HEK293 (cell line): ENCODE data around the gene GSG1L2.

Source experiments
- CTCF ChIA-PET: fragments of 350-600 bp; formaldehyde crosslinking; extraction: SDS; loops from one replicate; lab custom pipeline; 2021; ENCODE audit warnings: antibody characterized with exemption; lab: Yijun Ruan, JAX
- POLR2A ChIA-PET: fragments of 300-600 bp; formaldehyde crosslinking; extraction: SDS; loops from one replicate; lab custom pipeline; 2020; ENCODE audit warnings: antibody characterized with exemption, inconsistent platforms; lab: Yijun Ruan, JAX
- H3K27ac ChIP-seq: fragments of 200-500 bp; sonication (Bioruptor generic); 2 replicates; pipeline ENCODE4 v1.5.1; 2014; ENCODE audit warnings: low read depth, low read length, control low read depth, inconsistent platforms; ENCODE audit errors: extremely low read depth
- H3K36me3 ChIP-seq, 2 experiments: fragments of 200-500 bp in 1 of 2; sonication (Bioruptor generic) in 1 of 2; 1 replicate in 1 of 2; 2 replicates in 1 of 2; pipeline ENCODE4 v1.5.1; 2014 to 2017; ENCODE audit warnings: inconsistent platforms in 2 of 2, low read length in 2 of 2; ENCODE audit not compliant: control insufficient read depth in 2 of 2, insufficient read depth in 1 of 2
- H3K4me1 ChIP-seq: fragments of 200-500 bp; sonication (Bioruptor generic); 2 replicates; pipeline ENCODE4 v1.5.1; 2014; ENCODE audit warnings: mild to moderate bottlenecking, low read length, inconsistent platforms; ENCODE audit not compliant: control insufficient read depth, insufficient read depth
- H3K4me3 ChIP-seq: 2 replicates; pipeline ENCODE4 v1.5.1; 2011; ENCODE audit warnings: low read depth, mild to moderate bottlenecking, control low read depth, low read length, moderate library complexity
- H3K9me3 ChIP-seq: fragments of 200-500 bp; sonication (Bioruptor generic); 2 replicates; pipeline ENCODE4 v1.5.1; 2014; ENCODE audit warnings: low read depth, low read length, inconsistent platforms; ENCODE audit not compliant: control insufficient read depth, insufficient read depth
- EGR2 ChIP-seq: fragments of 450-650 bp; formaldehyde crosslinking; IDR thresholded peaks from 2 replicates; pipeline ENCODE4 v1.5.1; 2016; ENCODE audit warnings: low read depth, missing biosample characterization, missing genetic modification characterization
- KLF1 ChIP-seq: fragments of 450-650 bp; formaldehyde crosslinking; IDR thresholded peaks from 2 replicates; pipeline ENCODE4 v1.5.1; 2016; ENCODE audit warnings: missing biosample characterization, missing genetic modification characterization
- PATZ1 ChIP-seq: fragments of 450-650 bp; formaldehyde crosslinking; IDR thresholded peaks from 2 replicates; pipeline ENCODE4 v1.5.1; 2016; ENCODE audit warnings: missing biosample characterization, missing genetic modification characterization
- SCRT2 ChIP-seq: fragments of 450-650 bp; formaldehyde crosslinking; IDR thresholded peaks from 2 replicates; pipeline ENCODE4 v1.5.1; 2016; ENCODE audit warnings: missing biosample characterization, missing genetic modification characterization
- YY2 ChIP-seq: fragments of 450-650 bp; formaldehyde crosslinking; IDR thresholded peaks from 2 replicates; pipeline ENCODE4 v1.5.1; 2016; ENCODE audit warnings: missing biosample characterization, missing genetic modification characterization
- ZBTB44 ChIP-seq: fragments of 450-650 bp; IDR thresholded peaks from 2 replicates; pipeline ENCODE4 v1.5.1; 2018; ENCODE audit warnings: missing biosample characterization, mild to moderate bottlenecking, missing genetic modification characterization
- ZIC2 ChIP-seq: fragments of 450-650 bp; formaldehyde crosslinking; IDR thresholded peaks from 2 replicates; pipeline ENCODE4 v1.5.1; 2016; ENCODE audit warnings: missing biosample characterization, missing genetic modification characterization
- ZNF132 ChIP-seq: fragments of 450-650 bp; formaldehyde crosslinking; IDR thresholded peaks from 2 replicates; pipeline ENCODE4 v1.5.1; 2017; ENCODE audit warnings: missing biosample characterization, missing genetic modification characterization, borderline replicate concordance
- ZNF202 ChIP-seq: fragments of 450-650 bp; formaldehyde crosslinking; IDR thresholded peaks from 2 replicates; pipeline ENCODE4 v1.5.1; 2016; ENCODE audit warnings: missing biosample characterization, missing genetic modification characterization, borderline replicate concordance
- ZNF394 ChIP-seq: fragments of 450-650 bp; formaldehyde crosslinking; IDR thresholded peaks from 2 replicates; pipeline ENCODE4 v1.5.1; 2016; ENCODE audit warnings: missing biosample characterization, missing genetic modification characterization, mild to moderate bottlenecking, moderate library complexity, borderline replicate concordance
- ZNF544 ChIP-seq: fragments of 450-650 bp; formaldehyde crosslinking; IDR thresholded peaks from 2 replicates; pipeline ENCODE4 v1.5.0; 2017; ENCODE audit warnings: missing biosample characterization, missing genetic modification characterization
- ZNF585B ChIP-seq: fragments of 450-650 bp; formaldehyde crosslinking; IDR thresholded peaks from 2 replicates; pipeline ENCODE4 v1.5.1; 2016; ENCODE audit warnings: missing biosample characterization, missing genetic modification characterization
- ZNF692 ChIP-seq: fragments of 450-650 bp; formaldehyde crosslinking; IDR thresholded peaks from 2 replicates; pipeline ENCODE4 v1.5.1; 2016; ENCODE audit warnings: missing biosample characterization, missing genetic modification characterization
- ZNF76 ChIP-seq: fragments of 450-650 bp; formaldehyde crosslinking; IDR thresholded peaks from 2 replicates; pipeline ENCODE4; 2016; ENCODE audit warnings: low read depth, missing biosample characterization, missing genetic modification characterization, borderline replicate concordance
- TF ChIP-seq, protein P1 (sequence below): fragments of 450-650 bp; formaldehyde crosslinking; IDR thresholded peaks from 2 replicates; pipeline ENCODE4 v1.5.1; 2016; ENCODE audit warnings: missing biosample characterization, missing genetic modification characterization

GSG1L2 gene

GRCh38 chr17:9843152-9844010, 21.5 kb upstream of the GSG1L2 start (continued):
- TF ChIP-seq ZNF544 (tag by site-specific recombination) (no peak), ZNF394 (tag by site-specific recombination) (no peak), ZBTB44 (tag by site-specific recombination) (no peak), ZIC2 (tag by site-specific recombination) (no peak), SCRT2 (tag by site-specific recombination) (no peak), KLF1 (no peak)
- TF ChIP-seq, protein P1, sequence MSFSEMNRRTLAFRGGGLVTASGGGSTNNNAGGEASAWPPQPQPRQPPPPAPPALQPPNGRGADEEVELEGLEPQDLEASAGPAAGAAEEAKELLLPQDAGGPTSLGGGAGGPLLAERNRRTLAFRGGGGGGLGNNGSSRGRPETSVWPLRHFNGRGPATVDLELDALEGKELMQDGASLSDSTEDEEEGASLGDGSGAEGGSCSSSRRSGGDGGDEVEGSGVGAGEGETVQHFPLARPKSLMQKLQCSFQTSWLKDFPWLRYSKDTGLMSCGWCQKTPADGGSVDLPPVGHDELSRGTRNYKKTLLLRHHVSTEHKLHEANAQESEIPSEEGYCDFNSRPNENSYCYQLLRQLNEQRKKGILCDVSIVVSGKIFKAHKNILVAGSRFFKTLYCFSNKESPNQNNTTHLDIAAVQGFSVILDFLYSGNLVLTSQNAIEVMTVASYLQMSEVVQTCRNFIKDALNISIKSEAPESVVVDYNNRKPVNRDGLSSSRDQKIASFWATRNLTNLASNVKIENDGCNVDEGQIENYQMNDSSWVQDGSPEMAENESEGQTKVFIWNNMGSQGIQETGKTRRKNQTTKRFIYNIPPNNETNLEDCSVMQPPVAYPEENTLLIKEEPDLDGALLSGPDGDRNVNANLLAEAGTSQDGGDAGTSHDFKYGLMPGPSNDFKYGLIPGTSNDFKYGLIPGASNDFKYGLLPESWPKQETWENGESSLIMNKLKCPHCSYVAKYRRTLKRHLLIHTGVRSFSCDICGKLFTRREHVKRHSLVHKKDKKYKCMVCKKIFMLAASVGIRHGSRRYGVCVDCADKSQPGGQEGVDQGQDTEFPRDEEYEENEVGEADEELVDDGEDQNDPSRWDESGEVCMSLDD (tag by site-specific recombination): no peak

DNA sequence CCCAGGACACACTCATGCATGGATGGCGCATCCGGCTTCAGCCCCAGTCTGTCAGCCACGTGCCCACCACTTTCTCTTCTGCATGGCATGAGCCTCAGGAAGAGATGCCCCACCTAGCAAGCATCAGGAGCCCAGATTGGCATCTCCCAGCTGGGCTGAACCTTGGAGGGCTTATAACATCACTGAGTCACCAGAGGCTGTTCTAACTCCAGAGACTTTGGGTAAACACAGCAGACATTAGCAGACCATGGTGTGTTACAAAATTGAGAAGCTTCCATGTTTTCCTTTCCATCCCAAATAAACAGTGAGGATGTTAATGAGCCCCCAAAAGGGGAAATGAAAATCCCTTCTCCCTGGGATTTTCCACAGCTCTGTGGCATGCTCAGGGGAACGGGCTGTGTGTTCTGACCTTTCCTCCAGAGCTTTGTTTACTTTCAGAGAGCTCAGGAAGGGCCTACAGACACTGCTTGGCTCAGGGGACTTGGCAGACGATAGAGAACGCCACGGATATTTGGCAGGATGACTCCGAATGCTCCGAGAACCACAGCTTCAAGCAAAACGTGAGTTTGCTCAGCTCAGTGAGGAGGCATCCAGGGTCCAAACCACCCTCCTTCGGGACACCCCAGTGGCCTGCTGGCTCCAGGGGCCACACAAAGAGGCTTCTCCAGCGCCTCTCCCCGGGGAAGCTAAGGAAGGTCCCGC, 20.3 kb upstream of the GSG1L2 start:
- no peaks in the 10 kb centered on the region for H3K9me3 ChIP-seq
- ChIA-PET CTCF (interaction anchor here (0.5 to 2.0 kb wide), 4 partner anchors 8 to 486 kb away, joined by 3 to 7 read pairs (median 4); no protein-coding TSS in a partner anchor), POLR2A (no interaction called here)
- H3K36me3 ChIP-seq: no peaks in the 10 kb centered on the region
- no peak overlapping the region for H3K27ac ChIP-seq
- H3K4me1 ChIP-seq: peaks cover 9% of the 10 kb centered on the region
- H3K4me3 ChIP-seq: no peak overlapping the region
- TF ChIP-seq ZNF76 (no peak), EGR2 (no peak), ZNF202 (no peak), PATZ1 (tag by site-specific recombination) (no peak), YY2 (tag by site-specific recombination) (no peak), ZNF692 (tag by site-specific recombination) (no peak), ZNF585B (no peak), ZNF132 (no peak)
